Measurements from ENCODE around the gene SLC26A1.

SLC26A1 gene

DNA sequence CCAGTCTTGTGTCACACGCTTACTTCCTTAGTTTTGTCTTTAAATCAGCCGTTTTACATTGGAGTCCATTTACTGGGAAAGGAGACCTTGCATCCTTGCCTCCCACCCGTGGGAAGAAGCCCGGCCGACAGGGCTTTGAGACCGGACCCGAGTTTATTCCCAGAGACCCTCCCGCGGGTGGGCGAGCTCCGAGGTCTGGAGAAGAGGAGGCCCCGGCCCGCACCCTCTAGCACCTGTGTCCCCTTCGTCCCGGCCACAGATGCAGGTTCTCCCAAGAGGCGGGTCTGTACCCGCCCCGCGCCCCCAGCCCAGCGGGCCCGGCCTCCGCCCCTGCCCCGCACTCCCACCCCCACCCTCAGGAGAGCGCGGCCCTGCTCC lies 3.8 kb upstream of the SLC26A1 start:
- TF ChIP-seq, protein P1, sequence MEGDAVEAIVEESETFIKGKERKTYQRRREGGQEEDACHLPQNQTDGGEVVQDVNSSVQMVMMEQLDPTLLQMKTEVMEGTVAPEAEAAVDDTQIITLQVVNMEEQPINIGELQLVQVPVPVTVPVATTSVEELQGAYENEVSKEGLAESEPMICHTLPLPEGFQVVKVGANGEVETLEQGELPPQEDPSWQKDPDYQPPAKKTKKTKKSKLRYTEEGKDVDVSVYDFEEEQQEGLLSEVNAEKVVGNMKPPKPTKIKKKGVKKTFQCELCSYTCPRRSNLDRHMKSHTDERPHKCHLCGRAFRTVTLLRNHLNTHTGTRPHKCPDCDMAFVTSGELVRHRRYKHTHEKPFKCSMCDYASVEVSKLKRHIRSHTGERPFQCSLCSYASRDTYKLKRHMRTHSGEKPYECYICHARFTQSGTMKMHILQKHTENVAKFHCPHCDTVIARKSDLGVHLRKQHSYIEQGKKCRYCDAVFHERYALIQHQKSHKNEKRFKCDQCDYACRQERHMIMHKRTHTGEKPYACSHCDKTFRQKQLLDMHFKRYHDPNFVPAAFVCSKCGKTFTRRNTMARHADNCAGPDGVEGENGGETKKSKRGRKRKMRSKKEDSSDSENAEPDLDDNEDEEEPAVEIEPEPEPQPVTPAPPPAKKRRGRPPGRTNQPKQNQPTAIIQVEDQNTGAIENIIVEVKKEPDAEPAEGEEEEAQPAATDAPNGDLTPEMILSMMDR (IDR thresholded peaks at IDR 0.05; ENCODE audit: low read length, missing control alignments): no peak
- DNase-seq (ENCODE audit: low read depth): no peak

DNA sequence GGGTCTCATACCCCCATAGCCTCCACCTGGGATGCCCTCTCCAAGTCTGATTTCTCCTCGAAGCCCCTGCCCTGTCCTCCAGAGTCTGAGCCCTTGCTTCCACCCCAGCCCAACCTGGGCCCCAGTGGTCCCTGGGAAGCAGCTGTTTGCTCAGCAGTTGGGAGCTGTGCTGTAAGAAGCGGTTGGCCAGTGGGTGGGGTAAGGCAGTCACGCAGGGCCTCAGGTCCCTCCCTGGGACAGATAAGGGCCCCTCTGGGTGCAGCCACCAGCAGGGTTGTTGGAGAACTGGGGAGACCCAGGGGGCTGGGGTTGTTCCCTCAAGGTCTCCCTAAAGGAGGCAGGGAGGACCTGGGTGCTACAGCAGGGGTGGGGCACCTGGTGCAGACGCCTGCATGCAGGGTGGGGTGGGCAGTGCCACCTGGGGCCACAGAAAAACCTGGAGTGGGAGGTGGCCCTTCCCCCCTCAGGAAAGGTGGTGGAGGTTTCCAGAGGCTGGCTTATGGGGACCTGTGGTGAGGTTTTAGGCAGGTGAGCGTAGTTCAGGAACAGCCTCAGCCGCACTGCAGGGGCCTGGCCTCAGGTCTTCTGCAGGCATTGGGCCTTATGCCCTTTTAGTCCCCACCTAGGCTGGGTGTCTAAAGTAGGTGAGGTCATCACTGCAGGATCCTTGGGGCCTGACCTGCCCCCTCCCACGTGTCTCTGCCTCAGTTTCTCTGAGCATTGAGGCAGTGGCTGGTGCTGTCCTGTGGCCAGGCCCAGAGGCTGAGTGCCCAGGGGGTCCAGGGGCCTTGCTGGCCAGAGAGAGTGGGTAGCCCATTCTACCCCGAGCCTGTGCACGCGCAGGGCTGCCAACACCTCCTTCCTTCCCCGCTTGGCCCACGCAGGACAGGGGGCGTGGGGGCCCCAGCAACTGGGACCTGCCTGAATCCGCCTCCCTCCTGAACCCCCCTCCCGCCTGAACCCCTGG lies 3.1 kb upstream of the SLC26A1 start:
- no peak for DNase-seq (ENCODE audit: low read depth)
- TF ChIP-seq, protein P1 (IDR thresholded peaks at IDR 0.05; ENCODE audit: low read length, missing control alignments): no peak
- H3K4me3 ChIP-seq (replicated peaks; ENCODE audit: low read depth, low read length): no peak overlapping the region

More for the DNA sequence above, 3.8 kb upstream of the SLC26A1 start:
- H3K4me3 ChIP-seq (replicated peaks; ENCODE audit: low read depth, low read length): no peak overlapping the region

DNA sequence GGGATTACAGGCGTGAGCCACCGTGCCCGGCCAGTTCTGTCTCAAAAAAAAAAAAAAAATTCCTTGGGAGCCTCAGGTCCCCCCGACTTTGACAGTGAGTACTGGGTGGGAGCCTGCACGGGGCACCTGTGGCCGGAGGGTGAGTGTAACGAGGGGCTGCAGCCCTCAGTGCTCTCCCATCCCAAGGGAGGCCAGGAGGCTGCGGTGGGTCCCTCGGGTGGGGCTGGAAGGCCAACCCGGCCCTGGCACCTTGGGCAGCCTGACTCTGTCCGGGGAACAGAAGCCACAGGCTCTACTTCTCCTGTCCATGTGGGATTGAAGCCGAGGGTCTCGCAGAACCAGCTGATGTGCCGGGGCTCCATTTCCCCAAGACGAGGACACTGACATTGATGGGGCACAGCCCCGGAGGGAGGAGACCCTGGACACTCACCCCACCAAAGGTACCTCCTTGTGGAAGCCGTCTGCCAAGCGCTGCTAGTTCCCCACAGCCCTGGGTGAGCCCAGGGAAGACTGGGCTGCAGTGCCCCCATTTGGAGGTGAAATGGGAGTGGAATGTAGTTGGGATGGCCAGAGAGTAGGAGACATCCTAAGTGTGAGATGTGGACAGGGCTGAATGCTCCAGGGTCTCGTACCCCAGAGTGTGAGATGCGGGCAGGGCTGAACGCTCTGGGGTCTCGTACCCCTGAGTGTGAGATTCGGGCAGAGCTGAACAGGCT lies 2.3 kb upstream of the SLC26A1 start:
- no peak for DNase-seq (ENCODE audit: low read depth)
- TF ChIP-seq, protein P1 (IDR thresholded peaks at IDR 0.05; ENCODE audit: low read length, missing control alignments): no peak
- no peak overlapping the region for H3K4me3 ChIP-seq (replicated peaks; ENCODE audit: low read depth, low read length)

DNA sequence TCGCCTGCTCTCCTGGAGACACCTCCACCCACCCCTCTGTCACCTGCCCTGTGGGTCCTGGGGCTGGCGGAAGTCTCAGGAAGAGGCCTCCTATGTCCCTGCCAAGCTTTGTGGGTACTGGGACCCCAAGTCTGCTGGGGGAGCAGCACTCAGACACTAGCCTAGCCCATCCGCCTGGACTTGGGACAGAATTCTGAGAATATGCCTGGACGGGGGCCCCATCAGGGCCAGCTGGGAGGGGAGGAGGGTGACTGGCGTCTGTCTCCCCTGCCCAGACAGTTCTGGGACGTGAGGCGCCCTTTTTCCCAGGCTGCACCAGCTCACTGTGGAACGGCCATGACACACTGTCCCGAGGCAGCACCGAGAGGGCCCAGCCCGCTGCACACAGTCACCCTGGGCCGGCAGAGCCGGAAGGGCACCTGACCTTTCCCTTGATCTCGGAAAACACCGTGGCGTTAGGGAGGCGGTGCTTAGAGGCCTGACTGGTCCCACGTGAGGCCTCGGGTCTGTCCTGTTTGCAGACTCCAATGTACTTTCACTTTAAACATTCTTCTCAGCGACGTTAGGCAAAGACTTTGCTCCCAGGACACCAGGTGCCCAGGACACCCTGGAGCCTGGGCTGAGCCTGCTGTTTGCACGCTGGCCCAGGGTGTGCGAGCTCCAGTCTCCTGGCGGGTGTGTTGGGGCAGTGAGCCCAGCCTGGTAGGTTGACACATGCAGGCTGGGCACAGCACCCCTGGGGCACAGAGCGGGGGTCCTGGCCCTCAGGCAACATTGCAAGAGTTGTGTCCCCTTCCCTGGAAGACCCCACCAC lies 700 bp downstream of the SLC26A1 start:
- no peak overlapping the region for H3K4me3 ChIP-seq (replicated peaks; ENCODE audit: low read depth, low read length)
- TF ChIP-seq, protein P1 (IDR thresholded peaks at IDR 0.05; ENCODE audit: low read length, missing control alignments): no peak
- DNase-seq (ENCODE audit: low read depth): no peak

DNA sequence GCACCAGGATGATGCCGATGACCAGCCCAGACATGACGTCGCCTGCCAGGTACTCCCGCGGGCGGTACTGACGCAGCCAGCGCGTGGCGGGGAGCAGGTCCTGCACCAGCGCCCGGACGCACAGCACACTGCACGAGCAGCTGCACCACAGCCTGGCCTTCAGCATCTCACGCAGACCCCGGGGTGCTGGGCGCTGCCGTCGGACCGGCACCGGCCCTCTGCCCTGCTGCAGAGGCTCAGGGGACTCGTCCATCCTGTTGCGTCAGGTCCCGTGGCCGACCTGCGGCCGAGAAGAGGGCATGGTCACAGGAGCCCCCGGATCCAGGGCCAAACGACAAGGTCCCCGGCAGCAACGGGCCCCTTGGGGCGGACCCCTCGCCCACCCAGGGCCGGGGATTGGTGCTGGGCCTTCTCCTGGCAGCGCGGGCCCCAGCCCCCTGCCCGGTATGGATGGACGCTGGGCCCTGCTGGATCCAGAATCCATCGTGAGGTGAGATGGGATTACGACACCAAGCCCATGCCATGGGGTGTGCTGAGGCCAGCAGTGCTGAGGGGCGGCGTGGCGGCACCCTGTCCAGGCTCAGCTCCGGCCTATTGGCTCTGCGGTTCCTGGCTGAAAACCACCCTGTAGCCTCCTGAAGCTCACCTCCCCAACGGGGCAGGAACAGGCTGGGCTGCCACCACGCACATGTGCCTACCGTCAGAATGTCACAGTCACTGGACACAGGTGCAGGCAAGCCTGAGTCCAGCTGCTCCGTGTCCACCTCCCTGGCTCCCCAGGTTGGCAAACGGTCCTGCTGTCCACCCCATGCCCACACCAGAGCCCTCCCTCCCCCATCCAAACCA lies 1.5 kb downstream of the SLC26A1 start:
- no peak overlapping the region for H3K4me3 ChIP-seq (replicated peaks; ENCODE audit: low read depth, low read length)
- no peak for DNase-seq (ENCODE audit: low read depth)
- TF ChIP-seq, protein P1 (IDR thresholded peaks at IDR 0.05; ENCODE audit: low read length, missing control alignments): no peak

Measured in fibroblast of pulmonary artery (primary cell).